CD8-positive, alpha-beta memory T cell (primary cell): Measurements from ENCODE around the gene CATSPERZ. TPM values are rescaled to one million over a fixed set of nuclear protein-coding genes. Genes with fewer than 3 reads are reported as not detected.

ENCODE experiments used
- CTCF ChIA-PET: fragments of 350-600 bp; sonication (Branson Sonifier 250); formaldehyde crosslinking; loops from one replicate; lab custom pipeline; 2021; ENCODE audit warnings: antibody characterized with exemption; lab: Charles Lee
- POLR2A ChIA-PET: fragments of 350-600 bp; sonication (Branson Sonifier 250); formaldehyde crosslinking; loops from one replicate; lab custom pipeline; 2021; ENCODE audit warnings: antibody characterized with exemption; lab: Charles Lee
- DNase-seq, 5 donors: peaks; one replicate each; pipeline versions ENCODE4 v3.0.0 to v3.0.0-alpha.2; 2020 to 2022; ENCODE audit warnings: mixed read lengths in 1 of 5
- H3K27ac ChIP-seq: one replicate; pipeline ENCODE4 v1.7.0; 2013; ENCODE audit warnings: low read depth, mild to moderate bottlenecking, low read length, moderate library complexity
- H3K27me3 ChIP-seq: 2 replicates; pipeline ENCODE4 v1.7.0; 2013; ENCODE audit warnings: low read length, mild to moderate bottlenecking; ENCODE audit not compliant: insufficient read depth, poor library complexity, severe bottlenecking
- H3K36me3 ChIP-seq: 2 replicates; pipeline ENCODE4 v1.7.0; 2013; ENCODE audit warnings: mild to moderate bottlenecking, low read length, moderate library complexity; ENCODE audit not compliant: insufficient read depth
- H3K4me1 ChIP-seq: 2 replicates; pipeline ENCODE4 v1.7.0; 2013; ENCODE audit warnings: mild to moderate bottlenecking, low read length, moderate library complexity; ENCODE audit not compliant: insufficient read depth
- H3K4me3 ChIP-seq: 2 replicates; pipeline ENCODE4 v1.7.0; 2013; ENCODE audit warnings: mild to moderate bottlenecking, low read length
- H3K9me3 ChIP-seq: 2 replicates; pipeline ENCODE4 v1.7.0; 2013; ENCODE audit warnings: mild to moderate bottlenecking, low read length
- H3K27ac Mint-ChIP-seq, 8 donors: one replicate each; pipeline ENCODE4 v1.8.0; 2020 to 2021; ENCODE audit warnings: mixed read lengths in 8 of 8, mild to moderate bottlenecking in 6 of 8, inconsistent platforms in 3 of 8, moderate library complexity in 3 of 8
- H3K27me3 Mint-ChIP-seq, 2 donors: one replicate each; pipeline ENCODE4 v1.8.0; 2020 to 2021; ENCODE audit warnings: mixed read lengths in 2 of 2, mild to moderate bottlenecking in 1 of 2, moderate library complexity in 1 of 2
- H3K36me3 Mint-ChIP-seq, 3 donors: one replicate each; pipeline ENCODE4 v1.8.0; 2020 to 2021; ENCODE audit warnings: mixed read lengths in 3 of 3, inconsistent platforms in 1 of 3, mild to moderate bottlenecking in 1 of 3
- H3K4me1 Mint-ChIP-seq, 3 donors: one replicate each; pipeline ENCODE4 v1.8.0; 2020 to 2021; ENCODE audit warnings: mixed read lengths in 3 of 3, inconsistent platforms in 1 of 3, mild to moderate bottlenecking in 1 of 3
- H3K4me3 Mint-ChIP-seq, 7 donors: one replicate each; pipeline ENCODE4 v1.8.0; 2020 to 2021; ENCODE audit warnings: mixed read lengths in 7 of 7, mild to moderate bottlenecking in 6 of 7, moderate library complexity in 4 of 7, inconsistent platforms in 2 of 7
- H3K9me3 Mint-ChIP-seq, 5 donors: one replicate each; pipeline ENCODE4 v1.8.0; 2020 to 2022; ENCODE audit warnings: mixed read lengths in 5 of 5, mild to moderate bottlenecking in 3 of 5, moderate library complexity in 2 of 5, inconsistent platforms in 1 of 5
- polyA plus RNA-seq: library from polyadenylated mRNA; unstranded; fragments of 300-500 nt; fragmentation: Illumina TruSeq; gene quantifications from one replicate; pipeline ENCODE4 v1.2.3, GENCODE V29; 2021
- total RNA-seq, 2 experiments: library from RNA; stranded (reverse); gene quantifications; one replicate each; pipeline ENCODE4 v1.2.3, GENCODE V29; 2021

Gene CATSPERZ
- total and polyA plus RNA-seq, 3 experiments from 2014 or later: not detected

DNA sequence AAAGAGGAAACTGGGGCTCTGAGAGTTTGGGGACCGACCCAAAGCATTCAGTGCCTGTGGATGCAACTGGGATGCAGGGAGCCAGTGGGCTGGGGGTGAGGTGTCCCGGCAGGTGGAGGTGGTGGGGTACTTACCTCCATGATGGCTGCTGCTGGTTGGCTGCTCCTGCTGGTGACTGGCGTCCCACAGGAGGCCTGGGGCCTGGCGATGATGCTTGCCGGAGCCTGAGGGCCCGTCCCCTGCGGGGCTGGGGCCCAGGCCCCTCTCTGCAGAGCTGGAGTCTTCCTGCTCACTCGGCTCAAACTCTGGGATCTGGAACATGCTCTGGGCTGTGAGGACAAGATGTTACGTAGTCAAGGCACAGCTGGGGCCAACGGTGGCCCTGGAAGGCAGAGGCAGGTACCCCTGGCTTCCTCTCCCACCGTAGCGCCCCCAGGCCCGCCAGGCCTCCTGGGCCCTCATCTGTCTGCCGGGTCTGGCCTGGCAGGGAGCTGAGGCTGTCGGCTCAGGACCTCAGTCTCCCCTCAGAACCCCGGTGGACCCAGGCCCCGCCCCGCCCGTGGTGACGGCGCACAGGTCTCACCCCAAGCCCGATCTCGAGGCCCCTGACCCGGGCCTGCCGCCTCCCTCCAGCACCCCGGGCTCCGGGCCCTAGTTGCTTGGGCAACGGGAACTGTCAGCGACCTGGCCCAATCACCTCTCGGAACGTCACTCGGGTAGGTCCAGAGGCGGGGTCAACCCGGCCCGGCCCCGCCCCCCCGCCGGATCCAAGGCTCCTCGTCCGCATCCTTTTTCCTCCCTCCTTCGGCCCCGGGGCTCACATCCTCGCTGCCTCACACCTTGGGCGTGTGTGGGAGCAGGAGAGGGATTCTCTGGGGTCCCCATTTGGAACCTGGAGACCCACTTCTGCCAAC, 15.9 kb upstream of the CATSPERZ start, which contains the start of gene BAD:
Gene BAD, minus strand, starts transcription at position 618 of the 914 bp plus-strand sequence. Its CDS starts 297 bp downstream, at position 321.
- Histone ChIP-seq H3K27me3 (no peaks in the 10 kb centered on the region), H3K4me3 (peak within 1 kb of the TSS; percentile 100), H3K9me3 (no peaks in the 10 kb centered on the region), H3K4me1 (peaks cover 22% of the 10 kb centered on the region), H3K36me3 (no peaks in the 10 kb centered on the region), H3K27ac (peak within 1 kb of the TSS; percentile 100)
- DNase-seq: peak; percentile 87 to 96 (median 92)
- no peaks in the 10 kb centered on the region for H3K27me3 Mint-ChIP-seq
- H3K9me3 Mint-ChIP-seq: no peaks in the 10 kb centered on the region
- peaks cover 0 to 18% (median 0%) of the 10 kb centered on the region in 3 donors for H3K36me3 Mint-ChIP-seq
- peak within 1 kb of the TSS; percentile 97 to 100 (median 99) for H3K27ac Mint-ChIP-seq
- peak within 1 kb of the TSS; percentile 86 to 98 (median 90) for H3K4me3 Mint-ChIP-seq
- H3K4me1 Mint-ChIP-seq: peaks cover 13 to 28% (median 21%) of the 10 kb centered on the region in 3 donors
- POLR2A ChIA-PET: interaction anchor here (1.1 to 4.3 kb wide), 9 partner anchors 14 to 494 kb away, joined by 3 to 68 read pairs (median 6); partner anchors contain the start of genes ESRRA, FERMT3, SF1 and STIP1
- CTCF ChIA-PET: interaction anchor here (0.8 to 7.8 kb wide), 10 partner anchors 9 to 80 kb away, joined by 3 to 73 read pairs (median 4); partner anchors contain the start of genes CATSPERZ, FERMT3, NUDT22 and TRMT112

DNA sequence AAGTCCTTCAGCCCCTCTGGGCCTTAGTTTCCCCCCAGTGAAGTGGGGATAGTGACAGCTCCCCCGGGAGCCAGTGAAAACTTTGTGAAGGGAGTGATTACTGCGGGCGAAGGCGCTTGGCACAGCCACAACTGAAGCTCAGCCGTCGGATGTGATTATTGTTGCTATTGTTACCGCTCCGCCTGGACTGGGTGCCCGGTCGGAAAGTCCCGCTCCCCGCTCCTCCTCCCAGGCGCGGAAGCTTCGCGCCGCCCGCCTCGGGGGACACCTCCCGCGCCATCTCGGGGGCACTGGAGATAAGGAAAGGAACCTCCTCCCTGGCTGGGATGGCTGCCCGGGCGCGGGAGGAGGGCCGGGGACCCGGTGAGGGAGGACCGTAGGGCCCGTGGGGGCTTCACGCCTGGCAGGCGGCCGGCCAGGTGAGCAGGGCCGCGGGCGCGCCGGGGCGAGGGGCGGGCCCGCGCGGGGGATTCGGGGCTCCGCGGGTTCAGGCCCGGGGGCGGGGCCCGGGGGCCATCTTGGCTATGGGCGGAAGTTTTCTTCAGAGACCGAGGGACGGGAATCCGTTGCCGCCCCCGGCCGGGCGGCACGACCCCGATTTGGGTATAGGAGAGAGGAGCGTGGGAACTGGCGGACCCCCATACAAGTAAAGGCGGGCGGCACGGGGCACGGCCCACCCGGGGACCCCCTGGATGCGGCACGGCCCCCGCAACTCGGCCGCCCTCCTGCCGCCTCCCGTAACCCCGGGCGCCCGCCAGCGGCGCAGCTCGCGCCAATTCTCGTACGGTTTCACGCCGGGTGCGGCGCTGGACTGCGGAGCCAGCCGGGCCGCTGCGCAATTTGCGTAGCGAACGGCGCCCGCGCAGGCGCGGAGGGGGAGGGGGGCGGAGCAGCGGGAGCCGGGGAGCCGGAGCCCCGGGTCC, 14.9 kb upstream of the CATSPERZ start, which contains the start of gene GPR137:
Gene GPR137, plus strand, starts transcription at position 887 of the 923 bp plus-strand sequence. CDS start 677 bp downstream, outside the sequence.
- Histone ChIP-seq H3K27ac (peak within 1 kb of the TSS; percentile 100), H3K9me3 (no peaks in the 10 kb centered on the region), H3K4me3 (peak within 1 kb of the TSS; percentile 100), H3K4me1 (peaks cover 22% of the 10 kb centered on the region), H3K36me3 (no peaks in the 10 kb centered on the region), H3K27me3 (peaks cover under 1% of the 10 kb centered on the region)
- CTCF ChIA-PET: interaction anchor here (0.8 to 7.8 kb wide), 9 partner anchors 10 to 81 kb away, joined by 3 to 73 read pairs (median 4); partner anchors contain the start of genes CATSPERZ, FERMT3, NUDT22 and TRMT112
- peaks cover 13 to 28% (median 21%) of the 10 kb centered on the region in 3 donors for H3K4me1 Mint-ChIP-seq
- no peaks in the 10 kb centered on the region for H3K9me3 Mint-ChIP-seq
- POLR2A ChIA-PET: interaction anchor here (0.6 to 4.3 kb wide), 11 partner anchors 10 to 493 kb away, joined by 3 to 68 read pairs (median 6); partner anchors contain the start of genes ESRRA, FERMT3, NUDT22 and SF1
- H3K4me3 Mint-ChIP-seq: peak within 1 kb of the TSS; percentile 86 to 98 (median 90)
- peaks cover 0 to 16% (median 0%) of the 10 kb centered on the region in 3 donors for H3K36me3 Mint-ChIP-seq
- H3K27ac Mint-ChIP-seq: peak within 1 kb of the TSS; percentile 97 to 100 (median 99)
- peak; percentile 84 to 95 (median 93) for DNase-seq
- H3K27me3 Mint-ChIP-seq: peaks cover 0 to 3% of the 10 kb centered on the region in 2 donors

DNA sequence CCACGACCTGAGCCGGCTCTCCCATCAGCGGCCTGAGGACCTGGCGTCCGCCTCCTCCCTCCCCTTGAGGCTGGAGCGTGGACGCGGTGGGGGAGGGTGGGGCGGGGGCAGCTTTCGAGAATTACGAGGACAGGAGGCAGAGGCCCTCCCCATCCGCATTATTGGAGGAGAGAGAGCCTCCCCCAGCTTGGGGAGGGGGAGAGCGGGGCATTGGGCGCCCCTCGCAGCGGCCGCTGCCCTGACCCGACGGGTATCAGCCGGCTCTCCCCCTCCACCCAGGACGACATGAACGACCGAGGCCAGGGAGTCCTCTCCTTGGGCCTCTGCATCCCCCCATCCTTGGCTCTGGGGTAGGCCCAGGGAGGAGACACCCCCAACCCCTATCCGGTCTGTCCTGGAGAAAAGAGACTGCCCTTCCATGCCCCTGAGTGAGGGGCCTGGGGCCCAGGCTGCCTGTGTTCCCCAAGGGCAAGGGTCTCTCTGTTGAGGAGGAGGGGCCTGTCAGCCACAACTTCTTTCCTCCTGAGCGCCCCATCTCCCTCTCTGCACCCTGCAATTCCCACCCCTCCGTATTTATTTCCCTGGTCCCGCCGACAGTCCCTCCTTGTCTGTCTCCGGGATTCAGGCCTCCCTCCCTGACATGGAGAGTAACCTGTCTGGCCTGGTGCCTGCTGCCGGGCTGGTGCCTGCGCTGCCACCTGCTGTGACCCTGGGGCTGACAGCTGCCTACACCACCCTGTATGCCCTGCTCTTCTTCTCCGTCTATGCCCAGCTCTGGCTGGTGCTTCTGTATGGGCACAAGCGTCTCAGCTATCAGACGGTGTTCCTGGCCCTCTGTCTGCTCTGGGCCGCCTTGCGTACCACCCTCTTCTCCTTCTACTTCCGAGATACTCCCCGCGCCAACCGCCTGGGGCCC, 14.0 kb upstream of the CATSPERZ start:
- H3K27ac ChIP-seq: peak overlapping the region; percentile 100
- peaks cover 22% of the 10 kb centered on the region for H3K4me1 ChIP-seq
- H3K4me1 Mint-ChIP-seq: peaks cover 16 to 33% (median 19%) of the 10 kb centered on the region in 3 donors
- peak overlapping the region; percentile 100 for H3K4me3 ChIP-seq
- CTCF ChIA-PET: interaction anchor here (0.9 to 7.8 kb wide), 4 partner anchors 14 to 82 kb away, joined by 3 to 73 read pairs (median 10); partner anchors contain the start of genes CATSPERZ and FERMT3
- POLR2A ChIA-PET: interaction anchor here (0.6 to 4.3 kb wide), 5 partner anchors 9 to 62 kb away, joined by 3 to 68 read pairs (median 7); partner anchors contain the start of genes ESRRA and NUDT22
- H3K36me3 ChIP-seq: no peaks in the 10 kb centered on the region
- DNase-seq: no peak
- peaks cover 0 to 2% (median 0%) of the 10 kb centered on the region in 5 donors for H3K9me3 Mint-ChIP-seq
- peaks cover 10% of the 10 kb centered on the region for H3K27me3 ChIP-seq
- H3K27ac Mint-ChIP-seq: peak overlapping the region; percentile 61 to 100 (median 92)
- no peaks in the 10 kb centered on the region for H3K9me3 ChIP-seq
- peaks cover 8 to 10% of the 10 kb centered on the region in 2 donors for H3K27me3 Mint-ChIP-seq
- peak overlapping the region; percentile 69 to 98 (median 77) for H3K4me3 Mint-ChIP-seq
- peaks cover 0 to 15% (median 0%) of the 10 kb centered on the region in 3 donors for H3K36me3 Mint-ChIP-seq

DNA sequence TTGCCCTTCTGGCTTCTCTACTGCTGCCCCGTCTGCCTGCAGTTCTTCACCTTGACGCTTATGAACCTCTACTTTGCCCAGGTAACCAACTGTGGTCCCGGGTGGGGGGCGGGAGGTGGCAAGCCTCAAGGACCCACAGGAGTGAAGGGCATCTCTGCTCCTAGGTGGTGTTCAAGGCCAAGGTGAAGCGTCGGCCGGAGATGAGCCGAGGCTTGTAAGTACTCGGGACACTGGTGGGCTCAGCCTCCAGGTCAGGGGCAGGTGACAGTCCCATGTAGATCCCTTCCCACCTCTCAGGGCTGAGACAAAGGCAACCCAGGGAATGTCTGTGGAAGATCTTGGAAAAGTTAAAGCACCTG, 13.4 kb upstream of the CATSPERZ start:
- Histone ChIP-seq H3K9me3 (no peaks in the 10 kb centered on the region), H3K27ac (no peak overlapping the region), H3K27me3 (peaks cover 12% of the 10 kb centered on the region), H3K36me3 (no peaks in the 10 kb centered on the region), H3K4me1 (peaks cover 22% of the 10 kb centered on the region), H3K4me3 (no peak overlapping the region)
- H3K4me1 Mint-ChIP-seq: peaks cover 15 to 33% (median 16%) of the 10 kb centered on the region in 3 donors
- DNase-seq: no peak
- CTCF ChIA-PET: interaction anchor here (0.9 to 7.8 kb wide), 3 partner anchors 16 to 82 kb away, joined by 3 to 73 read pairs (median 4); partner anchors contain the start of genes CATSPERZ and FERMT3
- H3K36me3 Mint-ChIP-seq: peaks cover 0 to 11% (median 0%) of the 10 kb centered on the region in 3 donors
- peak overlapping the region; percentile 69 to 94 (median 76) for H3K4me3 Mint-ChIP-seq
- H3K9me3 Mint-ChIP-seq: peaks cover 0 to 2% (median 0%) of the 10 kb centered on the region in 5 donors
- H3K27me3 Mint-ChIP-seq: peaks cover 8 to 10% of the 10 kb centered on the region in 2 donors
- peak overlapping the region; percentile 61 to 98 (median 92) for H3K27ac Mint-ChIP-seq
- POLR2A ChIA-PET: interaction anchor here (2.8 kb wide), 1 partner anchor 18 kb away, joined by 14 read pairs; the partner anchor contains the start of gene ESRRA

DNA sequence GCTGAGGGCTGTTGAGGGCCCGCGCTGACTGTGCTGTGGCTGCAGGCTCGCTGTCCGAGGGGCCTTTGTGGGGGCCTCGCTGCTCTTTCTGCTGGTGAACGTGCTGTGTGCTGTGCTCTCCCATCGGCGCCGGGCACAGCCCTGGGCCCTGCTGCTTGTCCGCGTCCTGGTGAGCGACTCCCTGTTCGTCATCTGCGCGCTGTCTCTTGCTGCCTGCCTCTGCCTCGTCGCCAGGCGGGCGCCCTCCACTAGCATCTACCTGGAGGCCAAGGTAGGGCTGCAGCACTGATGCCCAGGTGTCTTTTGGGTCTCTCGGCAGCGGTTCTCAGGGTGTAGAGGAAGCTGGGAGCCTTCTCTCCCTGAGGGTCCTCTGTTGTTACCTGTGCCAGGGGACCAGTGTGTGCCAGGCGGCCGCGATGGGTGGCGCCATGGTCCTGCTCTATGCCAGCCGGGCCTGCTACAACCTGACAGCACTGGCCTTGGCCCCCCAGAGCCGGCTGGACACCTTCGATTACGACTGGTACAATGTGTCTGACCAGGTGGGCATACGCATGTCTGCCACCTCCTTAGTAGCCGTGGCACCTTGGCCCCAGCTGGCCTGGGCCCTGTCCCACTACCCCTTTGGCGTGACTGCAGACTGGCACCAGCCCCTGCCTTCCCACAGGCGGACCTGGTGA, 12.3 kb upstream of the CATSPERZ start:
- CTCF ChIA-PET: interaction anchor here (1.2 to 7.8 kb wide), 3 partner anchors 15 to 83 kb away, joined by 3 to 73 read pairs (median 4); partner anchors contain the start of gene CATSPERZ
- H3K9me3 ChIP-seq: no peaks in the 10 kb centered on the region
- H3K27ac Mint-ChIP-seq: peak overlapping the region in 1 of 8 donors; percentile 23
- peaks cover 0 to 2% (median 0%) of the 10 kb centered on the region in 5 donors for H3K9me3 Mint-ChIP-seq
- H3K36me3 ChIP-seq: no peaks in the 10 kb centered on the region
- H3K27me3 ChIP-seq: peaks cover 16% of the 10 kb centered on the region
- no peak overlapping the region for H3K4me3 ChIP-seq
- no peak overlapping the region for H3K27ac ChIP-seq
- peaks cover 0 to 7% (median 0%) of the 10 kb centered on the region in 3 donors for H3K36me3 Mint-ChIP-seq
- H3K4me1 ChIP-seq: peaks cover 22% of the 10 kb centered on the region
- no peak for DNase-seq
- POLR2A ChIA-PET: no interaction called here
- H3K27me3 Mint-ChIP-seq: peaks cover 10 to 11% of the 10 kb centered on the region in 2 donors
- peak overlapping the region in 4 of 7 donors; percentile 9 to 81 (median 52) for H3K4me3 Mint-ChIP-seq
- H3K4me1 Mint-ChIP-seq: peaks cover 13 to 34% (median 15%) of the 10 kb centered on the region in 3 donors

DNA sequence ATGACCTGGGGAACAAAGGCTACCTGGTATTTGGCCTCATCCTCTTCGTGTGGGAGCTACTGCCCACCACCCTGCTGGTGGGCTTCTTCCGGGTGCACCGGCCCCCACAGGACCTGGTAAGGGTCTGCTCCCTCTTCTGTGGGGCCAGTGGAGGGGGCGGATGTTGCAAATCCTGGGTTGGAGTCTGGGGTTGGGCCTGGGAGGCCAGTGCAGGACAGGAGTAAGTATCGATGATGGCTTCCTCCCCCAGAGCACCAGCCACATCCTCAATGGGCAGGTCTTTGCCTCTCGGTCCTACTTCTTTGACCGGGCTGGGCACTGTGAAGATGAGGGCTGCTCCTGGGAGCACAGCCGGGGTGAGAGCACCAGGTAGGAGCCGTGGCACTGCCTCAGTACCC, 11.8 kb upstream of the CATSPERZ start:
- H3K27ac Mint-ChIP-seq: no peak overlapping the region
- no peak overlapping the region for H3K4me3 ChIP-seq
- peaks cover 0 to 2% (median 0%) of the 10 kb centered on the region in 5 donors for H3K9me3 Mint-ChIP-seq
- no peaks in the 10 kb centered on the region for H3K9me3 ChIP-seq
- DNase-seq: no peak
- no peak overlapping the region for H3K27ac ChIP-seq
- H3K36me3 ChIP-seq: no peaks in the 10 kb centered on the region
- peaks cover 0 to 4% (median 0%) of the 10 kb centered on the region in 3 donors for H3K36me3 Mint-ChIP-seq
- H3K4me1 Mint-ChIP-seq: peaks cover 12 to 29% (median 13%) of the 10 kb centered on the region in 3 donors
- H3K27me3 ChIP-seq: peaks cover 21% of the 10 kb centered on the region
- peak overlapping the region in 2 of 7 donors; percentile 32 to 40 for H3K4me3 Mint-ChIP-seq
- ChIA-PET CTCF (interaction anchor here (1.2 to 2.3 kb wide), 2 partner anchors 13 to 84 kb away, joined by 3 to 8 read pairs; partner anchors contain the start of gene CATSPERZ), POLR2A (no interaction called here)
- H3K27me3 Mint-ChIP-seq: peaks cover 15 to 16% of the 10 kb centered on the region in 2 donors
- peaks cover 18% of the 10 kb centered on the region for H3K4me1 ChIP-seq
